Gastroesophageal sphincter (tissue), 4 donors: ENCODE data around the gene LMO7. TPM values are rescaled to one million over a fixed set of nuclear protein-coding genes. Genes with fewer than 3 reads are reported as not detected.

Experiments used
- ATAC-seq: fragments of 150-250 bp; one replicate; pipeline ENCODE4 v1.9.1; 2016; ENCODE audit warnings: mild to moderate bottlenecking, moderate library complexity
- H3K27ac ChIP-seq, 4 donors: fragments of 200-600 bp; sonication (generic) in 3 of 4; 1 replicate in 3 of 4; 2 replicates in 1 of 4; pipeline ENCODE4 v1.5.1; 2016 to 2019
- H3K27me3 ChIP-seq: fragments of 200-600 bp; sonication (generic); one replicate; pipeline ENCODE4 v1.5.1; 2019
- H3K36me3 ChIP-seq, 2 donors: fragments of 200-600 bp; sonication (generic); one replicate each; pipeline ENCODE4 v1.5.1; 2019; ENCODE audit warnings: control low read depth in 1 of 2
- H3K4me1 ChIP-seq, 3 donors: fragments of 200-600 bp; sonication (generic); 1 replicate in 2 of 3; 2 replicates in 1 of 3; pipeline ENCODE4 v1.5.1; 2016 to 2019; ENCODE audit warnings: control low read depth in 2 of 3
- H3K4me3 ChIP-seq, 2 donors: fragments of 200-600 bp; sonication (generic); one replicate each; pipeline ENCODE4 v1.5.1; 2019; ENCODE audit warnings: mild to moderate bottlenecking in 1 of 2, moderate library complexity in 1 of 2
- H3K9me3 ChIP-seq, 3 donors: fragments of 200-600 bp; sonication (generic); one replicate each; pipeline ENCODE4 v1.5.1; 2017 to 2019; ENCODE audit warnings: control low read depth in 2 of 3
- CTCF ChIP-seq, 4 experiments: fragments of 200-600 bp in 2 of 4; fragments of 450-650 bp in 2 of 4; sonication (generic) in 1 of 4; IDR thresholded peaks; one replicate each; pipeline ENCODE4 v1.5.1; 2017 to 2019; ENCODE audit warnings: antibody characterized with exemption in 4 of 4, mild to moderate bottlenecking in 2 of 4, moderate library complexity in 2 of 4
- EP300 ChIP-seq: sonication (generic); formaldehyde crosslinking; IDR thresholded peaks from one replicate; pipeline ENCODE4 v1.6.1; 2017; ENCODE audit warnings: antibody characterized with exemption, mild to moderate bottlenecking
- POLR2A ChIP-seq, 2 donors: fragments of 450-650 bp; IDR thresholded peaks; one replicate each; pipeline ENCODE4 v1.6.1; 2017; ENCODE audit warnings: antibody characterized with exemption in 2 of 2, mild to moderate bottlenecking in 2 of 2, moderate library complexity in 1 of 2
- POLR2AphosphoS5 ChIP-seq: sonication (generic); formaldehyde crosslinking; IDR thresholded peaks from one replicate; pipeline ENCODE4 v1.6.1; 2017; ENCODE audit warnings: antibody characterized with exemption
- WGBS, 2 donors: methylation state at CpG; one replicate each; pipeline ENCODE4 v1.1.5; 2018; ENCODE audit warnings: low coverage in 1 of 2; 5-methylcytosine and 5-hydroxymethylcytosine counted together
- total RNA-seq, 4 donors: library from RNA; depleted of rRNA; stranded (reverse); fragments of >200 nt; gene quantifications; one replicate each; pipeline ENCODE4 v1.1.0, GENCODE V29; 2016

Gene LMO7
- total RNA-seq, 4 donors from 2014 or later: 15.1 to 45.0 (median 26.8) TPM

DNA sequence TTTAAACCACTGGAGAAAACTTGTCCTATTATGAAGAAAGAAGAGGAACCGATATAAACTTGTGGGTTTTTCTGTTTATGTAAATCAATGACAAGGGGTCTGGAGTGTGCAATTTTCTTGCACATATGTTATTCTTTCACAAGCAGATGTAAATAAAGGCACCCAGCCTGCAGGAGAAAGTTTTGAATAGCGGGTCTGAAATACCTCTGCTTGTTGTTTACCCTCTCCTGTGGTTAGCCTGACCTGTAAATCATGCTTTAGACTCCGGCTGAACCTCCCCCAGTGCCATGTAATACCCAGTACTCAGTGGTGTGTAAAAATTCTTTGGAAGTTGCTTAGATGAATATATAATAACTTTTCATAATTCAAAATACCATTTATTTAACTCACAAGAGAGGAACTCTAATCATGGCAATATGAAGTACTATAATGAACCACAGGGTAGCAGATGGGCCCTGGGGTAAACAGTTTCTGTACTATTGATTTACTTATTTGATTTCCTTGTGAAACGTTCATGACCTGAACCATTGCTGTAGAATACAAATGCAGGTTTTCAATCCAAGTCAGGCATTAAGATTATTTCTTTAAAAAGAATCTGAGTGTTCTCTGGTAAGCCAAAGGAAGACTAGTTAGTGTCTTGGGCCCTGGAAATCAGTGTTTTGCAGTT, 245.1 kb downstream of the LMO7 start:
- H3K4me1 ChIP-seq: peaks cover 3 to 10% (median 3%) of the 10 kb centered on the region in 3 donors
- H3K4me3 ChIP-seq: no peak overlapping the region
- no peaks in the 10 kb centered on the region for H3K36me3 ChIP-seq
- no peaks in the 10 kb centered on the region for H3K27me3 ChIP-seq
- no peak overlapping the region for H3K27ac ChIP-seq
- ATAC-seq: no peak
- no peaks in the 10 kb centered on the region for H3K9me3 ChIP-seq
- no peak for TF ChIP-seq POLR2A (IDR thresholded peaks at IDR 0.05)
- TF ChIP-seq EP300: no peak
- TF ChIP-seq POLR2AphosphoS5: no peak
- TF ChIP-seq CTCF (IDR thresholded peaks at IDR 0.05): no peak
- WGBS, 2 donors: 51 to 68% methylated on average over 4 of the region's 4 CpGs

- Histone ChIP-seq H3K27me3 (no peaks in the 10 kb centered on the region), H3K27ac (no peak overlapping the region), H3K9me3 (no peaks in the 10 kb centered on the region), H3K36me3 (no peaks in the 10 kb centered on the region), H3K4me1 (peaks cover 0 to 1% (median 0%) of the 10 kb centered on the region in 3 donors), H3K4me3 (no peak overlapping the region)
- WGBS, 2 donors: 73% methylated on average over 1 of the region's 1 CpG; no CpG with 5 or more reads in 1 of the 2 donors
- TF ChIP-seq POLR2AphosphoS5 (no peak), EP300 (no peak), CTCF (IDR thresholded peaks at IDR 0.05) (no peak), POLR2A (IDR thresholded peaks at IDR 0.05) (no peak)
- no peak for ATAC-seq
Measured at GRCh38 chr13:75882261-75882660, 246.1 kb downstream of the LMO7 start.

- Histone ChIP-seq H3K27ac (no peak overlapping the region), H3K4me1 (peaks cover 0 to 4% (median 0%) of the 10 kb centered on the region in 3 donors), H3K27me3 (no peaks in the 10 kb centered on the region), H3K9me3 (no peaks in the 10 kb centered on the region), H3K36me3 (no peaks in the 10 kb centered on the region), H3K4me3 (no peak overlapping the region)
- TF ChIP-seq EP300 (no peak), CTCF (IDR thresholded peaks at IDR 0.05) (no peak), POLR2A (IDR thresholded peaks at IDR 0.05) (no peak), POLR2AphosphoS5 (no peak)
- no peak for ATAC-seq
Measured at GRCh38 chr13:75889427-75889826, 253.3 kb downstream of the LMO7 start.

DNA sequence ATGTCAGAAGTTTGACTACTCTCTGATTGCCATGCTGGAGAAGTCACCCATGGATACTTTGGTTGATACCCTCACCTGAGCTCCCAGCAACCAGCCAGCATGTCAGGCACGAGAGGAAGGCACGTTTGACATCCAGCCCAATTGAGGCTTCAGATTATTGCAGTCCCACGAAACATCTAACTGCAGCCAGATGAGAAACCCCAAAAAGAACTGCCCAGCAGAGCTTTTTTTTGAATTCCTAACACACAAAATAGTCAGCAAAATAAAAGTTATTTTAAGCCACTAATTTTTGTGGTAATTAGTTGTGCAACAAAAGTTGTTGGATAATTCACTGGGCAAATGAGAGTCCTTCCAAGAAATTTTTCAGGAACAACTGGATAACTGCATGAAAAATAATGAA, 259.0 kb downstream of the LMO7 start:
- H3K4me1 ChIP-seq: peaks cover 0 to 18% (median 4%) of the 10 kb centered on the region in 3 donors
- WGBS, 2 donors: 80 to 83% methylated on average over 2 to 3 of the region's 3 CpGs
- no peak overlapping the region for H3K27ac ChIP-seq
- H3K9me3 ChIP-seq: peaks cover 0 to 5% (median 0%) of the 10 kb centered on the region in 3 donors
- H3K36me3 ChIP-seq: no peaks in the 10 kb centered on the region
- H3K4me3 ChIP-seq: no peak overlapping the region
- no peak for ATAC-seq
- TF ChIP-seq POLR2A (IDR thresholded peaks at IDR 0.05) (no peak), CTCF (IDR thresholded peaks at IDR 0.05) (no peak), EP300 (no peak), POLR2AphosphoS5 (no peak)
- no peaks in the 10 kb centered on the region for H3K27me3 ChIP-seq

GRCh38 chr13:75896271-75896670, 260.1 kb downstream of the LMO7 start:
- Histone ChIP-seq H3K4me3 (no peak overlapping the region), H3K36me3 (no peaks in the 10 kb centered on the region), H3K4me1 (peaks cover 0 to 22% (median 7%) of the 10 kb centered on the region in 3 donors), H3K9me3 (peaks cover 0 to 5% (median 0%) of the 10 kb centered on the region in 3 donors), H3K27me3 (no peaks in the 10 kb centered on the region), H3K27ac (peak overlapping the region in 3 of 4 donors; percentile 23 to 61 (median 34))
- WGBS, 2 donors: 24% methylated on average over 2 of the region's 2 CpGs
- ATAC-seq: no peak
- peak; percentile 32 for TF ChIP-seq POLR2AphosphoS5
- no peak for TF ChIP-seq POLR2A (IDR thresholded peaks at IDR 0.05)
- no peak for TF ChIP-seq EP300
- no peak for TF ChIP-seq CTCF (IDR thresholded peaks at IDR 0.05)
